Body of pancreas (tissue), 4 donors: ENCODE data around the gene EGFLAM. TPM values are rescaled to one million over a fixed set of nuclear protein-coding genes. Genes with fewer than 3 reads are reported as not detected.

Source experiments
- ATAC-seq: fragments of 150-250 bp; one replicate; pipeline ENCODE4 v1.9.1; 2016
- DNase-seq, 4 donors: peaks; one replicate each; pipeline ENCODE4 v3.0.0-alpha.2; 2019
- H3K27ac ChIP-seq, 4 donors: fragments of 200-600 bp; sonication (generic); 1 replicate in 3 of 4; 2 replicates in 1 of 4; pipeline versions ENCODE4 v1.5.1 to v1.6.1; 2016 to 2019; ENCODE audit warnings: mild to moderate bottlenecking in 1 of 4, mixed read lengths in 1 of 4, moderate library complexity in 1 of 4
- H3K27me3 ChIP-seq, 2 donors: fragments of 200-600 bp; sonication (generic); one replicate each; pipeline ENCODE4 v1.6.0; 2016; ENCODE audit warnings: mild to moderate bottlenecking in 1 of 2
- H3K36me3 ChIP-seq, 2 donors: fragments of 200-600 bp; sonication (generic); replicated peaks in 1 of 2; 2 replicates each; pipeline ENCODE4 v1.5.1; 2016; ENCODE audit warnings: low read depth in 2 of 2; ENCODE audit not compliant: insufficient read depth in 1 of 2
- H3K4me1 ChIP-seq: fragments of 200-600 bp; sonication (generic); one replicate; pipeline ENCODE4 v1.6.0; 2016
- H3K4me3 ChIP-seq, 2 donors: fragments of 200-600 bp; sonication (generic); 1 replicate in 1 of 2; 2 replicates in 1 of 2; pipeline ENCODE4 v1.5.1; 2016 to 2019
- H3K9me3 ChIP-seq, 3 donors: fragments of 200-600 bp; sonication (generic); 1 replicate in 2 of 3; 2 replicates in 1 of 3; pipeline ENCODE4 v1.5.1; 2016
- CTCF ChIP-seq, 7 experiments: fragments of 450-650 bp in 4 of 7; fragments of 200-600 bp in 3 of 7; sonication (generic) in 3 of 7; IDR thresholded peaks; one replicate each; pipeline ENCODE4 v1.5.1; 2016 to 2019; ENCODE audit warnings: antibody characterized with exemption in 7 of 7
- POLR2A ChIP-seq, 3 donors: fragments of 450-650 bp; IDR thresholded peaks; one replicate each; pipeline ENCODE4 v1.6.1; 2016; ENCODE audit warnings: antibody characterized with exemption in 3 of 3, mild to moderate bottlenecking in 2 of 3
- WGBS, 2 donors: methylation state at CpG; one replicate each; pipeline ENCODE4 v1.1.5; 2017; 5-methylcytosine and 5-hydroxymethylcytosine counted together
- intact Hi-C: fragments of 100-400 bp; cut with DNase I; formaldehyde crosslinking; loops from one replicate; pipeline ENCODE4 v1.15.1; 2023
- total RNA-seq, 2 donors: library from RNA; depleted of rRNA; stranded (reverse); fragments of >200 nt; gene quantifications; one replicate each; pipeline ENCODE4 v1.1.0, GENCODE V29; 2016

The EGFLAM gene
- total RNA-seq, 2 donors from 2014 or later, result 0.26 to 4.6 TPM

- DNase-seq, result no peak
- TF ChIP-seq POLR2A (IDR thresholded peaks at IDR 0.05) (no peak), CTCF (IDR thresholded peaks at IDR 0.05) (no peak)
- no peak for ATAC-seq
- H3K4me3 ChIP-seq, result no peak overlapping the region
- no peak overlapping the region for H3K27ac ChIP-seq
- no peaks in the 10 kb centered on the region for H3K36me3 ChIP-seq
- no peaks in the 10 kb centered on the region for H3K9me3 ChIP-seq
- no peaks in the 10 kb centered on the region for H3K27me3 ChIP-seq
- 43 to 51% methylated on average over 2 of the region's 2 CpGs for WGBS, 2 donors
- intact Hi-C loops, result no loop called here
- no peaks in the 10 kb centered on the region for H3K4me1 ChIP-seq
Measured at GRCh38 chr5:38267372-38267771, 9.0 kb downstream of the EGFLAM start.

GRCh38 chr5:38273626-38274025, 15.3 kb downstream of the EGFLAM start:
- Histone ChIP-seq H3K4me1 (no peaks in the 10 kb centered on the region), H3K27ac (no peak overlapping the region), H3K4me3 (no peak overlapping the region), H3K9me3 (peaks cover 0 to 5% (median 0%) of the 10 kb centered on the region in 3 donors), H3K36me3 (no peaks in the 10 kb centered on the region), H3K27me3 (no peaks in the 10 kb centered on the region)
- intact Hi-C loops, result no loop called here
- no peak for TF ChIP-seq CTCF (IDR thresholded peaks at IDR 0.05)
- TF ChIP-seq POLR2A (IDR thresholded peaks at IDR 0.05), result no peak
- ATAC-seq (no peak), DNase-seq (no peak)
- WGBS, 2 donors, result 57 to 84% methylated on average over 3 of the region's 3 CpGs

GRCh38 chr5:38274370-38274769, 16.0 kb downstream of the EGFLAM start:
- TF ChIP-seq POLR2A (IDR thresholded peaks at IDR 0.05), result no peak
- no peak for TF ChIP-seq CTCF (IDR thresholded peaks at IDR 0.05)
- Histone ChIP-seq H3K9me3 (peaks cover 0 to 5% (median 0%) of the 10 kb centered on the region in 3 donors), H3K4me1 (no peaks in the 10 kb centered on the region), H3K27me3 (no peaks in the 10 kb centered on the region), H3K36me3 (no peaks in the 10 kb centered on the region), H3K4me3 (no peak overlapping the region), H3K27ac (no peak overlapping the region)
- 35 to 56% methylated on average over 1 of the region's 1 CpG for WGBS, 2 donors
- no peak for ATAC-seq
- DNase-seq, result no peak
- intact Hi-C loops, result no loop called here

- Histone ChIP-seq H3K9me3 (no peaks in the 10 kb centered on the region), H3K4me3 (no peak overlapping the region), H3K36me3 (no peaks in the 10 kb centered on the region), H3K4me1 (no peaks in the 10 kb centered on the region), H3K27ac (no peak overlapping the region), H3K27me3 (no peaks in the 10 kb centered on the region)
- ATAC-seq (no peak), DNase-seq (no peak)
- no peak for TF ChIP-seq POLR2A (IDR thresholded peaks at IDR 0.05)
- TF ChIP-seq CTCF (IDR thresholded peaks at IDR 0.05), result no peak
- intact Hi-C loops, result no loop called here
Measured at GRCh38 chr5:38284384-38284783, 26.0 kb downstream of the EGFLAM start.

GRCh38 chr5:38285226-38285625, 26.9 kb downstream of the EGFLAM start:
- TF ChIP-seq CTCF (IDR thresholded peaks at IDR 0.05), result no peak
- no peak for TF ChIP-seq POLR2A (IDR thresholded peaks at IDR 0.05)
- ATAC-seq, result no peak
- H3K9me3 ChIP-seq, result no peaks in the 10 kb centered on the region

More at GRCh38 chr5:38285226-38285625, 26.9 kb downstream of the EGFLAM start:
- no peaks in the 10 kb centered on the region for H3K27me3 ChIP-seq
- H3K4me1 ChIP-seq, result no peaks in the 10 kb centered on the region
- H3K4me3 ChIP-seq, result no peak overlapping the region
- no peak for DNase-seq
- H3K27ac ChIP-seq, result no peak overlapping the region
- intact Hi-C loops, result no loop called here
- H3K36me3 ChIP-seq, result no peaks in the 10 kb centered on the region
- 60 to 71% methylated on average over 2 of the region's 2 CpGs for WGBS, 2 donors
